GM23338 (cell line): ENCODE results near the gene EEPD1. TPM values are rescaled to one million over a fixed set of nuclear protein-coding genes. Genes with fewer than 3 reads are reported as not detected.

Source experiments
- ATAC-seq: fragments of 200-7000 bp; cut with Tn5 transposase; 3 replicates; pipeline ENCODE4 v1.9.1; 2020
- DNase-seq: peaks from one replicate; pipeline ENCODE4 v3.0.0-alpha.2; 2015; ENCODE audit warnings: low spot score
- H2AFZ ChIP-seq: fragments of 200-600 bp; sonication (generic); 2 replicates; pipeline ENCODE4 v1.8.0; 2016; ENCODE audit warnings: antibody characterized with exemption, mild to moderate bottlenecking, moderate library complexity
- H3F3A ChIP-seq: fragments of 200-600 bp; sonication (generic); replicated peaks from 2 replicates; pipeline ENCODE4 v1.8.0; 2017; ENCODE audit warnings: antibody characterized with exemption, mixed run types, low read depth
- H3K27ac ChIP-seq: fragments of 200-600 bp; sonication (generic); 2 replicates; pipeline ENCODE4 v1.6.1; 2016; ENCODE audit warnings: low read depth
- H3K27me3 ChIP-seq: fragments of 200-600 bp; sonication (generic); 2 replicates; pipeline ENCODE4 v1.8.0; 2016; ENCODE audit warnings: mild to moderate bottlenecking, mixed run types, moderate library complexity; ENCODE audit not compliant: insufficient read depth
- H3K36me3 ChIP-seq: fragments of 200-600 bp; sonication (generic); 2 replicates; pipeline ENCODE4 v1.8.0; 2016; ENCODE audit warnings: mild to moderate bottlenecking; ENCODE audit not compliant: insufficient read depth
- H3K4me1 ChIP-seq: fragments of 200-600 bp; sonication (generic); 2 replicates; pipeline ENCODE4 v1.8.0; 2016; ENCODE audit warnings: mild to moderate bottlenecking, moderate library complexity; ENCODE audit not compliant: insufficient read depth
- H3K4me2 ChIP-seq: fragments of 200-600 bp; sonication (generic); 2 replicates; pipeline ENCODE4 v1.7.1; 2017; ENCODE audit warnings: mixed run types
- H3K4me3 ChIP-seq: fragments of 200-600 bp; sonication (generic); 2 replicates; pipeline ENCODE4 v1.6.1; 2016; ENCODE audit warnings: mixed run types
- H3K79me2 ChIP-seq: fragments of 200-600 bp; sonication (generic); replicated peaks from 2 replicates; pipeline ENCODE4 v1.8.0; 2017; ENCODE audit warnings: mild to moderate bottlenecking; ENCODE audit not compliant: insufficient read depth
- H3K9me2 ChIP-seq: fragments of 200-600 bp; sonication (generic); 2 replicates; pipeline ENCODE4 v1.8.0; 2017; ENCODE audit not compliant: insufficient read depth
- H4K20me1 ChIP-seq: fragments of 200-600 bp; sonication (generic); replicated peaks from 2 replicates; pipeline ENCODE4 v1.8.0; 2017; ENCODE audit warnings: mild to moderate bottlenecking; ENCODE audit not compliant: insufficient read depth
- H3K27ac Mint-ChIP-seq: 2 replicates; pipeline ENCODE4 v1.8.0; 2020; ENCODE audit warnings: inconsistent platforms, mild to moderate bottlenecking, moderate library complexity, mixed read lengths
- H3K27me3 Mint-ChIP-seq: 3 replicates; pipeline ENCODE4 v1.8.0; 2022; ENCODE audit warnings: low read depth, mild to moderate bottlenecking, moderate library complexity, mixed read lengths, inconsistent platforms; ENCODE audit not compliant: insufficient read depth, poor library complexity
- H3K36me3 Mint-ChIP-seq: 3 replicates; pipeline ENCODE4 v1.8.0; 2021; ENCODE audit warnings: low read depth, mild to moderate bottlenecking, inconsistent platforms, moderate library complexity, mixed read lengths
- H3K4me1 Mint-ChIP-seq: 3 replicates; pipeline ENCODE4 v1.8.0; 2020; ENCODE audit warnings: mild to moderate bottlenecking, inconsistent platforms, mixed read lengths
- H3K4me3 Mint-ChIP-seq: 3 replicates; pipeline ENCODE4 v1.8.0; 2021; ENCODE audit warnings: moderate library complexity, mild to moderate bottlenecking, inconsistent platforms, mixed read lengths
- H3K9me3 Mint-ChIP-seq: 3 replicates; pipeline ENCODE4 v1.8.0; 2020; ENCODE audit warnings: moderate library complexity, mild to moderate bottlenecking, inconsistent platforms, mixed read lengths
- CREB1 ChIP-seq: fragments of 250-450 bp; sonication (Bioruptor Pico); IDR thresholded peaks from 2 replicates; pipeline ENCODE4 v1.5.0; 2020; ENCODE audit warnings: low read depth, mild to moderate bottlenecking, moderate library complexity
- CTCF ChIP-seq, 2 experiments: fragments of 200-600 bp in 1 of 2; sonication (generic) in 1 of 2; conservative IDR thresholded peaks; 2 replicates each; pipeline versions ENCODE4 v1.5.1 to v1.6.1; 2016 to 2017; ENCODE audit warnings: antibody characterized with exemption in 2 of 2, low read depth in 2 of 2, mild to moderate bottlenecking in 2 of 2, moderate library complexity in 1 of 2
- ETS1 ChIP-seq: IDR thresholded peaks from 2 replicates; pipeline ENCODE4 v1.6.1; 2016; ENCODE audit warnings: antibody characterized with exemption
- EZH2 ChIP-seq: fragments of 200-600 bp; sonication (generic); IDR thresholded peaks from one replicate; pipeline ENCODE4 v1.8.0; 2017; ENCODE audit warnings: antibody characterized with exemption, mild to moderate bottlenecking, low read depth; ENCODE audit not compliant: unreplicated experiment
- EZH2phosphoT487 ChIP-seq: fragments of 200-600 bp; sonication (generic); IDR thresholded peaks from one replicate; pipeline ENCODE4 v1.8.1; 2018; ENCODE audit warnings: antibody characterized with exemption; ENCODE audit not compliant: unreplicated experiment
- JUNB ChIP-seq: IDR thresholded peaks from one replicate; pipeline ENCODE4 v1.6.1; 2016; ENCODE audit warnings: antibody characterized with exemption; ENCODE audit not compliant: unreplicated experiment
- NANOG ChIP-seq: IDR thresholded peaks from 2 replicates; pipeline ENCODE4 v1.6.1; 2016; ENCODE audit warnings: antibody characterized with exemption, borderline replicate concordance
- REST ChIP-seq: IDR thresholded peaks from one replicate; pipeline ENCODE4 v1.6.1; 2018; ENCODE audit warnings: antibody characterized with exemption; ENCODE audit not compliant: unreplicated experiment
- STAT1 ChIP-seq: IDR thresholded peaks from one replicate; pipeline ENCODE4 v1.6.1; 2016; ENCODE audit warnings: antibody characterized with exemption; ENCODE audit not compliant: unreplicated experiment
- ZNF114 ChIP-seq: fragments of 250-450 bp; sonication (Bioruptor Pico); IDR thresholded peaks from 2 replicates; pipeline ENCODE4 v1.5.0; 2020; ENCODE audit warnings: mild to moderate bottlenecking, moderate library complexity
- ZNF331 ChIP-seq: fragments of 250-450 bp; sonication (Bioruptor Pico); IDR thresholded peaks from 2 replicates; pipeline ENCODE4 v1.5.0; 2020; ENCODE audit warnings: low read depth, mild to moderate bottlenecking, moderate library complexity
- polyA plus RNA-seq: library from polyadenylated mRNA; unstranded; fragments of >200 nt; fragmentation: Nextera tagmentation; extraction: Ambion mirVana; gene quantifications from 2 replicates; pipeline ENCODE4 v1.2.1, GENCODE V29; 2016
- total RNA-seq: library from RNA; depleted of rRNA; stranded (reverse); fragments of >200 nt; shearing (Covaris generic); gene quantifications from 2 replicates; pipeline ENCODE4 v1.2.3, GENCODE V29; 2014

The EEPD1 gene
- total and polyA plus RNA-seq, 2 experiments from 2014 or later, result 4.1 to 17.1 TPM

GRCh38 chr7:36114355-36114754 is 38.7 kb upstream of the EEPD1 start (continued):
- TF ChIP-seq CTCF (conservative IDR thresholded peaks at IDR 0.05; ENCODE audit: low read depth in 2 of 2), result no peak
- no peak for TF ChIP-seq ZNF331 (CRISPR knock-in tag)
- TF ChIP-seq CREB1, result no peak
- TF ChIP-seq REST, result no peak
- TF ChIP-seq ZNF114 (CRISPR knock-in tag), result no peak
- no peak for TF ChIP-seq STAT1

- DNase-seq, result no peak
- peaks cover 3% of the 10 kb centered on the region for H3K27me3 Mint-ChIP-seq
- no peak for ATAC-seq
- H3K27ac ChIP-seq, result no peak overlapping the region
- H3K36me3 Mint-ChIP-seq, result no peaks in the 10 kb centered on the region
- H3K4me3 Mint-ChIP-seq, result no peak overlapping the region
- no peak overlapping the region for H3K4me3 ChIP-seq
- peaks cover 4% of the 10 kb centered on the region; the same call in 2 of the 3 replicates for H3K4me1 Mint-ChIP-seq
- H3K27ac Mint-ChIP-seq, result no peak overlapping the region
- H2AFZ ChIP-seq, result no peak overlapping the region
- no peaks in the 10 kb centered on the region for H3F3A ChIP-seq
- H3K4me1 ChIP-seq, result no peaks in the 10 kb centered on the region
- H4K20me1 ChIP-seq, result no peaks in the 10 kb centered on the region
- H3K36me3 ChIP-seq, result no peaks in the 10 kb centered on the region
- no peaks in the 10 kb centered on the region for H3K27me3 ChIP-seq
- H3K9me3 Mint-ChIP-seq, result no peaks in the 10 kb centered on the region; the same call in 2 of the 3 replicates
- H3K79me2 ChIP-seq, result no peaks in the 10 kb centered on the region
- no peak overlapping the region for H3K4me2 ChIP-seq
- no peaks in the 10 kb centered on the region for H3K9me2 ChIP-seq
- TF ChIP-seq EZH2 (no peak), STAT1 (no peak), NANOG (no peak), JUNB (no peak), ZNF114 (CRISPR knock-in tag) (no peak), ETS1 (no peak), CTCF (conservative IDR thresholded peaks at IDR 0.05; ENCODE audit: low read depth in 2 of 2) (no peak), ZNF331 (CRISPR knock-in tag) (no peak), REST (no peak), EZH2phosphoT487 (no peak), CREB1 (no peak)
Measured at GRCh38 chr7:36115448-36116321, 37.4 kb upstream of the EEPD1 start.
